Osteoblast (primary cell): ENCODE measurements around the gene TNFRSF8. TPM values are rescaled to one million over a fixed set of nuclear protein-coding genes. Genes with fewer than 3 reads are reported as not detected.

Experiments used
- DNase-seq: peaks from one replicate; pipeline ENCODE4 v3.0.0; 2011; ENCODE audit warnings: low spot score, mixed read lengths; ENCODE audit not compliant: insufficient read length; ENCODE audit errors: missing footprints
- H2AFZ ChIP-seq: 2 replicates; pipeline ENCODE4 v1.6.0; 2011; ENCODE audit warnings: mild to moderate bottlenecking, low read length
- H3K27ac ChIP-seq: 2 replicates; pipeline ENCODE4 v1.5.1; 2011; ENCODE audit warnings: mild to moderate bottlenecking, low read depth, low read length, moderate library complexity
- H3K27me3 ChIP-seq: 2 replicates; pipeline ENCODE4 v1.6.0; 2012; ENCODE audit warnings: mild to moderate bottlenecking, control low read depth, inconsistent platforms, low read length, moderate library complexity; ENCODE audit not compliant: insufficient read depth
- H3K36me3 ChIP-seq: 2 replicates; pipeline ENCODE4 v1.5.1; 2011; ENCODE audit warnings: mild to moderate bottlenecking, low read length, control low read depth, moderate library complexity; ENCODE audit not compliant: insufficient read depth
- H3K4me1 ChIP-seq: 2 replicates; pipeline ENCODE4 v1.5.1; 2011; ENCODE audit warnings: mild to moderate bottlenecking, low read length, control low read depth, moderate library complexity; ENCODE audit not compliant: insufficient read depth
- H3K4me2 ChIP-seq: 2 replicates; pipeline ENCODE4 v1.6.0; 2011; ENCODE audit warnings: mild to moderate bottlenecking, low read length; ENCODE audit not compliant: insufficient read depth
- H3K4me3 ChIP-seq: fragments of 200-600 bp; sonication (generic); 3 replicates; pipeline ENCODE4 v1.5.1; 2012; ENCODE audit warnings: mild to moderate bottlenecking, low read length, inconsistent platforms; ENCODE audit not compliant: insufficient read depth
- H3K79me2 ChIP-seq: 2 replicates; pipeline ENCODE4 v1.6.0; 2012; ENCODE audit warnings: mild to moderate bottlenecking, low read length, control low read depth, inconsistent platforms; ENCODE audit not compliant: insufficient read depth
- H3K9me3 ChIP-seq: 2 replicates; pipeline ENCODE4 v1.5.1; 2011; ENCODE audit warnings: low read depth, low read length, control low read depth
- H4K20me1 ChIP-seq: 2 replicates; pipeline ENCODE4 v1.6.0; 2012; ENCODE audit warnings: mild to moderate bottlenecking, low read length, control low read depth; ENCODE audit not compliant: insufficient read depth
- total RNA-seq: library from RNA; depleted of rRNA; stranded (reverse); fragments of >200 nt; gene quantifications from 2 replicates; pipeline ENCODE4 v1.2.3, GENCODE V29; 2012
- TF ChIP-seq, protein P1 (sequence below): IDR thresholded peaks from 2 replicates; pipeline ENCODE4 v1.5.1; 2011; ENCODE audit warnings: mild to moderate bottlenecking, low read depth, low read length, moderate library complexity; ENCODE audit errors: extremely low read depth

Gene TNFRSF8
- total RNA-seq, 1 donor: under 0.01 TPM

DNA sequence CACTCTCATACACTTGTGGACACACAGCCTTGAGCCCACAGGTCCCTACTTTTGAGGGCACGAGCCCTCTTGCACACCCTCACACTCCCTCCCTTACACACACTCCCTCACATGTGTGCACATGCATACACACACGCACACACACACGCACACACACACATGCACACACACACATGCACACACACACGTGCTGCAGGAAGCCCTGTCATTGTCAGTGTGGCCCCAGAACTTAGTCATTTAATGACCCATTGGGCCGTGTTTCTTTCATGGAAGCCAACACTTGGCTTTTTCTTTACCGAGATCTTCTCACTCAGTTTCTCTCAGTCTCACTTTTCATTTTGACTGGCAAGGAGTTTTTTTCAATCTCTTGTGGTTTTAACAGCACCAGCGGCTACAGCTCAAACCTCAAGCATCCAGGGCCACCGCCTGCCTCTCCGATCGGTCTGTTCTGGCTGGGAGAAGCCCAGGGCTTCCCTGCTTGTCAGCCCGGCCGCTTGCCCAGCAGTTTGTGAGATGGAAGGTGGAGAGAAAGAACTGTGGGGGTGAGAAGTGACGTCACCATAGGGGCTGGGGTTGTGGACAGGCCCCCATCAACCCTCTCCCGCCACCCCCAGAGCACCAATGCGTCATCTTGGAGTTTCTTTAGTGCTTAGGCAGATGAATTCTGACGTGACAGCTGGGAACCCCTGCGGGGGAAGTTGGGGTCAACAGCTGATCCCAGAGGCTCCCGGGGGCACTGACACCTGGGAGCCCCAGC lies 15.8 kb upstream of the TNFRSF8 start:
- no peaks in the 10 kb centered on the region for H3K36me3 ChIP-seq
- peak overlapping the region; percentile 23 for H3K27ac ChIP-seq
- no peaks in the 10 kb centered on the region for H3K79me2 ChIP-seq
- TF ChIP-seq, protein P1, sequence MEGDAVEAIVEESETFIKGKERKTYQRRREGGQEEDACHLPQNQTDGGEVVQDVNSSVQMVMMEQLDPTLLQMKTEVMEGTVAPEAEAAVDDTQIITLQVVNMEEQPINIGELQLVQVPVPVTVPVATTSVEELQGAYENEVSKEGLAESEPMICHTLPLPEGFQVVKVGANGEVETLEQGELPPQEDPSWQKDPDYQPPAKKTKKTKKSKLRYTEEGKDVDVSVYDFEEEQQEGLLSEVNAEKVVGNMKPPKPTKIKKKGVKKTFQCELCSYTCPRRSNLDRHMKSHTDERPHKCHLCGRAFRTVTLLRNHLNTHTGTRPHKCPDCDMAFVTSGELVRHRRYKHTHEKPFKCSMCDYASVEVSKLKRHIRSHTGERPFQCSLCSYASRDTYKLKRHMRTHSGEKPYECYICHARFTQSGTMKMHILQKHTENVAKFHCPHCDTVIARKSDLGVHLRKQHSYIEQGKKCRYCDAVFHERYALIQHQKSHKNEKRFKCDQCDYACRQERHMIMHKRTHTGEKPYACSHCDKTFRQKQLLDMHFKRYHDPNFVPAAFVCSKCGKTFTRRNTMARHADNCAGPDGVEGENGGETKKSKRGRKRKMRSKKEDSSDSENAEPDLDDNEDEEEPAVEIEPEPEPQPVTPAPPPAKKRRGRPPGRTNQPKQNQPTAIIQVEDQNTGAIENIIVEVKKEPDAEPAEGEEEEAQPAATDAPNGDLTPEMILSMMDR: no peak
- DNase-seq: peak; percentile 94
- peaks cover 19% of the 10 kb centered on the region for H3K4me1 ChIP-seq
- H2AFZ ChIP-seq: peak overlapping the region; percentile 25
- no peaks in the 10 kb centered on the region for H3K9me3 ChIP-seq
- no peaks in the 10 kb centered on the region for H3K27me3 ChIP-seq
- peak overlapping the region; percentile 46 for H3K4me3 ChIP-seq
- H3K4me2 ChIP-seq: peak overlapping the region; percentile 79
- no peaks in the 10 kb centered on the region for H4K20me1 ChIP-seq

DNA sequence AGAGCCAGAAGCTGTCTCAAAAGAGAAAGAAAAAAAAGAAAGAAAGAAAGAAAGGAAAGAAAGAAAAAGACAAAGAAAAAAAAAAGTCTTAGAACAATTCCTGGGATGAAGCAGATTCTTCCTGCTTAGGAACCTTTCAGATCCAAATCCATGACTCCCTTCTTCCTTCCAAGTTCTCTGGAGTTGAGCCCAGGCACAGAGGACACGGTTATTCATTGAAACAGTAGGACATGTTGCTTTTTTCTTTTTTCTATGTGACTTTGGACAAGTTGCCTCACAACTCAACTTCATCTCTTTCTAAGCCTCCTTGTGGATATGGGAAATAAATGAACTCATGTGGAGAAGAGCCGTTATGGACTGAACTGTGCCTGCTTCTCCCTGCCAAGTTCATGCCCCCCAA lies 14.7 kb upstream of the TNFRSF8 start:
- H3K27me3 ChIP-seq: no peaks in the 10 kb centered on the region
- no peak overlapping the region for H3K4me3 ChIP-seq
- no peaks in the 10 kb centered on the region for H3K36me3 ChIP-seq
- no peak overlapping the region for H3K27ac ChIP-seq
- TF ChIP-seq, protein P1: no peak
- H2AFZ ChIP-seq: no peak overlapping the region
- no peaks in the 10 kb centered on the region for H4K20me1 ChIP-seq
- peaks cover 24% of the 10 kb centered on the region for H3K4me1 ChIP-seq
- no peaks in the 10 kb centered on the region for H3K79me2 ChIP-seq
- no peaks in the 10 kb centered on the region for H3K9me3 ChIP-seq
- H3K4me2 ChIP-seq: no peak overlapping the region
- DNase-seq: peak; percentile 25

DNA sequence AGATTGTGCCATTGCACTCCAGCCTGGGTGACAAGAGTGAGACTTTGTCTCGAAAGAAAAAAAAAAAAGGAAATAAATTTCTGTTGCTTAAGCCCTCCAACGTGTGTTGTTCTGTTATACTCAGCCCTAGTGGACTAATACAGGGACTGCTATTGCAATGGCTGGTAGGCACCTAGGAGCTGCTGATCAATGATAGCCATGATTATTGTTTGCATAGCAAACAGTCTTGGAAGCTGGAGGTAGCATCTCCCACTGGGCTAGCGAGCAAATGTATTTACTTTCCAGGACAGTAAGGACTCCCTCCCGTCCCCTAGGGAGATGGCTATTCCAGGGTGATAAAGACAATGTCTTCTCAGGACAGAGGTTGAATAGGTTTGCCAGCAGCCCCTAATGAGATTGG lies 13.5 kb upstream of the TNFRSF8 start:
- no peaks in the 10 kb centered on the region for H4K20me1 ChIP-seq
- TF ChIP-seq, protein P1: peak; percentile 14
- DNase-seq: peak; percentile 23
- no peaks in the 10 kb centered on the region for H3K79me2 ChIP-seq
- no peak overlapping the region for H3K27ac ChIP-seq
- H3K27me3 ChIP-seq: no peaks in the 10 kb centered on the region
- no peaks in the 10 kb centered on the region for H3K36me3 ChIP-seq
- no peak overlapping the region for H2AFZ ChIP-seq
- H3K9me3 ChIP-seq: no peaks in the 10 kb centered on the region
- H3K4me3 ChIP-seq: no peak overlapping the region
- no peak overlapping the region for H3K4me2 ChIP-seq
- H3K4me1 ChIP-seq: peaks cover 24% of the 10 kb centered on the region

DNA sequence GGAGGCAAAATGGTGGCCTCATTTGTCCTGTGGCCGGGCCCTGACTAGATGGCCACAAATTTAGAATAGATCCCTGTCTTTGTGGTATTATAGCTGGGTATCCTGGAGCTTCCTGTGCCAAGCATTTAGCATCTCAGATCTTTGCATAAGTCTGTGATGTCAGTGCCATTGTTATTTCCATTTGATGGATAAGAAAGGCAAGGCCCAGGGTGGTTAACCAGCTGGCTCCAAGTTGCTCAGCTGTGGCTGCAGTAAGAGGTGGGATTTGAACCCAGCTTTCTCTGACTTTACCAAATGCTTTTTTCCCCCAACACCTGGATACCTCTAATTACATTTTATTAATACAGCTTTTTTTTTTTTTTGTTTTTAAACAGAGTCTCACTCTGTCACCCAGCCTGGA lies 11.7 kb upstream of the TNFRSF8 start:
- DNase-seq: no peak
- no peaks in the 10 kb centered on the region for H3K27me3 ChIP-seq
- no peaks in the 10 kb centered on the region for H3K36me3 ChIP-seq
- no peak overlapping the region for H3K27ac ChIP-seq
- no peak overlapping the region for H2AFZ ChIP-seq
- no peaks in the 10 kb centered on the region for H3K9me3 ChIP-seq
- H4K20me1 ChIP-seq: no peaks in the 10 kb centered on the region
- no peak overlapping the region for H3K4me3 ChIP-seq
- H3K79me2 ChIP-seq: no peaks in the 10 kb centered on the region
- TF ChIP-seq, protein P1: no peak
- H3K4me2 ChIP-seq: no peak overlapping the region
- peaks cover 24% of the 10 kb centered on the region for H3K4me1 ChIP-seq
